Measurements from ENCODE around the gene TRIM15. TPM values are rescaled to one million over a fixed set of nuclear protein-coding genes. Genes with fewer than 3 reads are reported as not detected.

Gene TRIM15
- total and polyA plus RNA-seq, 9 of the 15 experiments (the other 6 are each of a cell fraction or from before 2014, with no cell fraction given): 0.06 to 2.6 (median 0.83) TPM

DNA sequence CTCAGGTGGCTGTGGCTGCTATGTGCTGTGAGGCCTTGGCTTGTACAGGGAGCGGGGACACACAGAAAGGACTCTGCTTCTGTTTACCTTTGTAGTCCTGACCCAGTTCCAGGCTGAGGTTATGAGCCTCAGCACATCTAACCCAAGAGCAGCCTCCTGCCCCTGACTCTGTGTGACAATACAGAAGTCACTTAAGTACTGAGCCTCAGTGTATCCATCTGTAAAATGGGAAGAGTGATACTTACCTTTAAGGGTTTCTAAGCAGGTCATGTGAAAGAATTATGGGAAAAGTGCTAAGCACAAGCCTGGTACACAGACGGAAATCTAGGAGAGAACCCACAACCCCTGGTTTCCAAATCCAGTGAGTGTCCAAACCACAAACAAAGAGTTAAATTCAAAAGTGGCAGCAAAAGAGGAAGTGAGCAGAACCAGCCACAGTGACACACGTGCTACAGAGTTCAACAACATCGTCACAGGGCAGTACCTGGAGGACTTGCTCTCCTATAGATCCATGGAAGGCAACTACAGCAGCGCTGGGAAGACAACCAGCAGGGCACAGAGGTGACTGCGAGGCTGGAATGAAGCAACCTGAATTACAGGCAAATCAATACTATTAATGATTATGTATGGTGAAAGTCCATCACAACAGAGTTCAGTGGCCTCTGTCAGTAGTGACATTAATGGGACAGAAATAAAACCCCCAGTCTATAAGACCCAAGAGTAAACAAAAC, 37.4 kb downstream of the TRIM15 start (continued):
- TF ChIP-seq, protein P1, sequence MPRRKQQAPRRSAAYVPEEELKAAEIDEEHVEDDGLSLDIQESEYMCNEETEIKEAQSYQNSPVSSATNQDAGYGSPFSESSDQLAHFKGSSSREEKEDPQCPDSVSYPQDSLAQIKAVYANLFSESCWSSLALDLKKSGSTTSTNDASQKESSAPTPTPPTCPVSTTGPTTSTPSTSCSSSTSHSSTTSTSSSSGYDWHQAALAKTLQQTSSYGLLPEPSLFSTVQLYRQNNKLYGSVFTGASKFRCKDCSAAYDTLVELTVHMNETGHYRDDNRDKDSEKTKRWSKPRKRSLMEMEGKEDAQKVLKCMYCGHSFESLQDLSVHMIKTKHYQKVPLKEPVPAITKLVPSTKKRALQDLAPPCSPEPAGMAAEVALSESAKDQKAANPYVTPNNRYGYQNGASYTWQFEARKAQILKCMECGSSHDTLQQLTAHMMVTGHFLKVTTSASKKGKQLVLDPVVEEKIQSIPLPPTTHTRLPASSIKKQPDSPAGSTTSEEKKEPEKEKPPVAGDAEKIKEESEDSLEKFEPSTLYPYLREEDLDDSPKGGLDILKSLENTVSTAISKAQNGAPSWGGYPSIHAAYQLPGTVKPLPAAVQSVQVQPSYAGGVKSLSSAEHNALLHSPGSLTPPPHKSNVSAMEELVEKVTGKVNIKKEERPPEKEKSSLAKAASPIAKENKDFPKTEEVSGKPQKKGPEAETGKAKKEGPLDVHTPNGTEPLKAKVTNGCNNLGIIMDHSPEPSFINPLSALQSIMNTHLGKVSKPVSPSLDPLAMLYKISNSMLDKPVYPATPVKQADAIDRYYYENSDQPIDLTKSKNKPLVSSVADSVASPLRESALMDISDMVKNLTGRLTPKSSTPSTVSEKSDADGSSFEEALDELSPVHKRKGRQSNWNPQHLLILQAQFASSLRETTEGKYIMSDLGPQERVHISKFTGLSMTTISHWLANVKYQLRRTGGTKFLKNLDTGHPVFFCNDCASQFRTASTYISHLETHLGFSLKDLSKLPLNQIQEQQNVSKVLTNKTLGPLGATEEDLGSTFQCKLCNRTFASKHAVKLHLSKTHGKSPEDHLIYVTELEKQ (CRISPR knock-in tag; IDR thresholded peaks at IDR 0.05): no peak
- TF ChIP-seq VEZF1 (CRISPR knock-in tag; IDR thresholded peaks at IDR 0.05) (no peak), U2AF2 (optimal IDR thresholded peaks at IDR 0.05; ENCODE audit: low read depth, low read length) (no peak), MECOM (CRISPR knock-in tag; IDR thresholded peaks at IDR 0.05) (no peak), STAT5A (IDR thresholded peaks at IDR 0.05; ENCODE audit: borderline replicate concordance, low read length) (no peak), SPI1 (IDR thresholded peaks at IDR 0.05; ENCODE audit: borderline replicate concordance, low read depth, low read length) (peak; percentile 98), HMGN3 (IDR thresholded peaks at IDR 0.05; ENCODE audit: borderline replicate concordance, extremely low read depth, insufficient read length, low read depth, low read length) (no peak), ZNF639 (CRISPR knock-in tag; conservative IDR thresholded peaks at IDR 0.05 in 1 of 2, IDR thresholded peaks at IDR 0.05 in 1 of 2) (no peak), ZNF589 (CRISPR knock-in tag; IDR thresholded peaks at IDR 0.05; ENCODE audit: low read depth) (no peak), EZH2 (IDR thresholded peaks at IDR 0.05; ENCODE audit: borderline replicate concordance, low read depth, low read length) (no peak), NKRF (IDR thresholded peaks at IDR 0.05; ENCODE audit: borderline replicate concordance) (no peak), ZNF277 (CRISPR knock-in tag; IDR thresholded peaks at IDR 0.05; ENCODE audit: borderline replicate concordance) (no peak), U2AF1 (optimal IDR thresholded peaks at IDR 0.05; ENCODE audit: low read depth, low read length) (no peak)
- TF ChIP-seq, protein P2, sequence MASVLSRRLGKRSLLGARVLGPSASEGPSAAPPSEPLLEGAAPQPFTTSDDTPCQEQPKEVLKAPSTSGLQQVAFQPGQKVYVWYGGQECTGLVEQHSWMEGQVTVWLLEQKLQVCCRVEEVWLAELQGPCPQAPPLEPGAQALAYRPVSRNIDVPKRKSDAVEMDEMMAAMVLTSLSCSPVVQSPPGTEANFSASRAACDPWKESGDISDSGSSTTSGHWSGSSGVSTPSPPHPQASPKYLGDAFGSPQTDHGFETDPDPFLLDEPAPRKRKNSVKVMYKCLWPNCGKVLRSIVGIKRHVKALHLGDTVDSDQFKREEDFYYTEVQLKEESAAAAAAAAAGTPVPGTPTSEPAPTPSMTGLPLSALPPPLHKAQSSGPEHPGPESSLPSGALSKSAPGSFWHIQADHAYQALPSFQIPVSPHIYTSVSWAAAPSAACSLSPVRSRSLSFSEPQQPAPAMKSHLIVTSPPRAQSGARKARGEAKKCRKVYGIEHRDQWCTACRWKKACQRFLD (CRISPR knock-in tag; IDR thresholded peaks at IDR 0.05): no peak

Measured in K562 (cell line).